ENCODE measurements around the gene NGEF.

NGEF gene

DNA sequence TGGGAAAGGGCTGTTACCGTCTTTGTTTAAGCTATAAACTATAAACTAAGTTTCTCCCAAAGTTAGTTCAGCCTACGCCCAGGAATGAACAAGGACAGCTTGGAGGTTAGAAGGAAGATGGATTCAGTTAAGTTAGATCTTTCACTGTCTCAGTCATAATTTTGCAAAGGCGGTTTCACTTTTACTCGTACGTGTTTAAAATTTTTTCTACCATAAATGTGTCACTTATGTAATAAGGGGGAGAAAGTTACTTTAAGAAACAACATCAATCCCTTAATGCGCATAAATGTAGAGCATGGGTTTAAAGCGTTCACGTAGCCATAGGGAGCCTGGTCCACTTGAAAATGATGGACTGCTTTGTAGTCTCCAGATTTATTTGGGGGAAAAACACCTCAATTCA, 71.7 kb downstream of the NGEF start:
- TF ChIP-seq, protein P1, sequence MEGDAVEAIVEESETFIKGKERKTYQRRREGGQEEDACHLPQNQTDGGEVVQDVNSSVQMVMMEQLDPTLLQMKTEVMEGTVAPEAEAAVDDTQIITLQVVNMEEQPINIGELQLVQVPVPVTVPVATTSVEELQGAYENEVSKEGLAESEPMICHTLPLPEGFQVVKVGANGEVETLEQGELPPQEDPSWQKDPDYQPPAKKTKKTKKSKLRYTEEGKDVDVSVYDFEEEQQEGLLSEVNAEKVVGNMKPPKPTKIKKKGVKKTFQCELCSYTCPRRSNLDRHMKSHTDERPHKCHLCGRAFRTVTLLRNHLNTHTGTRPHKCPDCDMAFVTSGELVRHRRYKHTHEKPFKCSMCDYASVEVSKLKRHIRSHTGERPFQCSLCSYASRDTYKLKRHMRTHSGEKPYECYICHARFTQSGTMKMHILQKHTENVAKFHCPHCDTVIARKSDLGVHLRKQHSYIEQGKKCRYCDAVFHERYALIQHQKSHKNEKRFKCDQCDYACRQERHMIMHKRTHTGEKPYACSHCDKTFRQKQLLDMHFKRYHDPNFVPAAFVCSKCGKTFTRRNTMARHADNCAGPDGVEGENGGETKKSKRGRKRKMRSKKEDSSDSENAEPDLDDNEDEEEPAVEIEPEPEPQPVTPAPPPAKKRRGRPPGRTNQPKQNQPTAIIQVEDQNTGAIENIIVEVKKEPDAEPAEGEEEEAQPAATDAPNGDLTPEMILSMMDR (IDR thresholded peaks at IDR 0.05; ENCODE audit: unreplicated experiment in 3 of 3) = no peak
- Mint-ChIP-seq H3K27ac (no peak overlapping the region), H3K4me1 (peaks cover 3% of the 10 kb centered on the region), H3K27me3 (ENCODE audit: low read depth) (peaks cover 15% of the 10 kb centered on the region), H3K9me3 (peaks cover 5% of the 10 kb centered on the region), H3K36me3 (ENCODE audit: low read depth) (no peaks in the 10 kb centered on the region), H3K4me3 (no peak overlapping the region)

DNA sequence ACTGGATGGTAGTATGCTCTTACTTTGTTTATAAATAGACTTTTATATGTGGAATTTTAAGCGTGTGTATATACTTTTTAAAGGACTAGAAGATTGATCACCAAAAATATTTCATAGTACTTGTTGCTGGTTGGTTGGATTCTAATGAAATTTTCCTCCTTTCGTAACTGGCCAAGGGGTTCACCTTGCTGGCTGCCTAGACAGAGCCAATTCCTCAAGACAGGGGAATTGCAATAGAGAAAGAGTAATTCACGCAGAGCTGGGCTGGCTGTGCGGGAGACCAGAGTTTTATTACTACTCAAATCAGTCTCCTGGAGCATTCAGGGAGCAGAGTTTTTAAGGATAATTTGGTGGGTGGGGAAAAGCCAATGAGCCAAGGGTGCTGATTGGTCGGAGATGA, 72.3 kb downstream of the NGEF start:
- H3K4me3 Mint-ChIP-seq = no peak overlapping the region
- peaks cover 15% of the 10 kb centered on the region for H3K27me3 Mint-ChIP-seq (ENCODE audit: low read depth)
- H3K27ac Mint-ChIP-seq = no peak overlapping the region
- TF ChIP-seq, protein P1 (IDR thresholded peaks at IDR 0.05; ENCODE audit: unreplicated experiment in 3 of 3) = no peak
- no peaks in the 10 kb centered on the region for H3K36me3 Mint-ChIP-seq (ENCODE audit: low read depth)
- H3K4me1 Mint-ChIP-seq = peaks cover 3% of the 10 kb centered on the region
- peaks cover 5% of the 10 kb centered on the region for H3K9me3 Mint-ChIP-seq

DNA sequence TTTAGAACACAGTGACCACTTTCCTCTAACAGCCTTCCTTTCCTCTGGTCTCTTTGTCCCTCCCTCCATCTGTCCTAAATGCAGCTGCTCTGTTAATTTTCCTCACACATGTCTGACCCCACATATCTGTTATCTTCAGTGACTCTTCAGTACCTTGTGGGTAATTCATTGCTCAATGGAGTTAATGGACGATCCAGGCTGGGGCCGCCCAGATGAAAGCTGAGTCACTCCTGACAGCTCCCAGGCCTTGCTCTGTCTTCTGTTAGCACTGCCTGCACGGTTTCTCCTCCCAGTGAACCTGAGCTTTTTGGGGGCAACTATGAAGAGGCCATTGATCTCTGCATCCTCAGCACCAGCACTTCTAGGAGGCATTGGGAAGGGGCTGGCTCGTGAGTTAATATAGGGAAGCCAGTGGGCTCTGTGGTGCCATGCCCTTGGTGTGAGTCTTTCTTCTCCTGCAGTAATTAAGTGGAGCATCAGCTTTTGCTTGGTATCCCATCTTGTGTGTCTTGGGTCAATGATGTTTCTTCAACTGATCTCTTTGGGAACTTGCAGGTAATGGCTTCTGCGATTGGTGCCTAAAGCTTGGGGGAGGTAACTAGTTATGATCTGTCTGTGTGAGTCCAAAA, 75.7 kb downstream of the NGEF start:
- H3K4me1 Mint-ChIP-seq = peaks cover 3% of the 10 kb centered on the region

DNA sequence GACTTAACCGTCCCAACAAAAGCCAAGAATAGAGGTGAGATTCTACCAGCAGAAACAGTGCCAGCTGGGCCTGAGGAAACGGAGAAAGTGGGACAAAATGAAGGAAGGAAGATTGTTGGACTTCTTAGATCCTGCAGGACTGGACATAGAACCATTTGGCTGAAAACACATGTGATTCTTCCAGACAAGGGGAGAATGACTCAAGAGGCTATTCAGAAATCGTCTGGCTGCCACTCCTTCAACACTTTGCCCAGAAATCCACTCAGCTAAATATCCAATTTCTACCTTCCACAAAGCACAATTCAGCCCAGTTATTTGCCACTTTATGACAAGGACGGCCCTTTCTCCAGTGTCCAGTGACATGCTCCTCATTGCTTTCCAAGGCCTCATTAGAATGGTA, 81.4 kb downstream of the NGEF start:
- peaks cover 10% of the 10 kb centered on the region for H3K4me1 Mint-ChIP-seq
- H3K27ac Mint-ChIP-seq = no peak overlapping the region
- H3K36me3 Mint-ChIP-seq (ENCODE audit: low read depth) = no peaks in the 10 kb centered on the region
- peak overlapping the region in 1 of 3 experiments; percentile 59 for H3K4me3 Mint-ChIP-seq
- H3K9me3 Mint-ChIP-seq = peaks cover 2% of the 10 kb centered on the region
- peaks cover 58% of the 10 kb centered on the region for H3K27me3 Mint-ChIP-seq (ENCODE audit: low read depth)
- TF ChIP-seq, protein P1 (IDR thresholded peaks at IDR 0.05; ENCODE audit: unreplicated experiment in 3 of 3) = no peak

More for the DNA sequence above, 75.7 kb downstream of the NGEF start:
- Mint-ChIP-seq H3K4me3 (no peak overlapping the region), H3K9me3 (peaks cover 5% of the 10 kb centered on the region), H3K27ac (no peak overlapping the region), H3K27me3 (ENCODE audit: low read depth) (peaks cover 22% of the 10 kb centered on the region), H3K36me3 (ENCODE audit: low read depth) (no peaks in the 10 kb centered on the region)
- TF ChIP-seq, protein P1 (IDR thresholded peaks at IDR 0.05; ENCODE audit: unreplicated experiment in 3 of 3) = no peak

DNA sequence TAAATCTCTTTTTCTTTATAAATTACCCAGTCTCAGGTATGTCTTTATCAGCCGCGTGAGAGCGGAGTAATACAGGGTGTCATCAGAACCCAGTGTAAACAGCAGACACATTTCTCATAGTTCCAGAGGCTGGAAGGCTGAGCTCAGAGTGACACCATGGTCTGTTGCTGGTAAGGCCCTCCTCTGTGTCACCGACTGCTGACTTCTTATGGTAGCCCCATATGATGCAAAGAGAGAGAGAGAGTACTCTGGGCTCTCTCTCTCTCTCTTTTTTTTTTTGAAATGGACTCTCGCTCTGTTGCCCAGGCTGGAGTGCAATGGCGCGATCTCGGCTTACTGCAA, 83.0 kb downstream of the NGEF start:
- TF ChIP-seq, protein P1 (IDR thresholded peaks at IDR 0.05; ENCODE audit: unreplicated experiment in 3 of 3) = no peak
- peak overlapping the region; percentile 71 to 85 (median 81) for H3K4me3 Mint-ChIP-seq
- H3K27ac Mint-ChIP-seq = no peak overlapping the region
- H3K4me1 Mint-ChIP-seq = peaks cover 23% of the 10 kb centered on the region
- H3K9me3 Mint-ChIP-seq = peaks cover 7% of the 10 kb centered on the region
- peaks cover 74% of the 10 kb centered on the region for H3K27me3 Mint-ChIP-seq (ENCODE audit: low read depth)
- H3K36me3 Mint-ChIP-seq (ENCODE audit: low read depth) = no peaks in the 10 kb centered on the region

Measured in nephron (organoid).